Activated T-cell treated with anti-CD3 and anti-CD28 coated beads, Interleukin-2, amount 50 U/mL, for 4 hours (primary cell): ENCODE measurements around the gene INTS3. TPM values are rescaled to one million over a fixed set of nuclear protein-coding genes. Genes with fewer than 3 reads are reported as not detected.

Source experiments
- ATAC-seq, 2 donors: fragments of 200-7000 bp; cut with Tn5 transposase; one replicate each; pipeline ENCODE4 v1.10.0; 2021
- DNase-seq: peaks from one replicate; pipeline ENCODE4 v3.0.0-alpha.2; 2020
- H3K27me3 Mint-ChIP-seq: one replicate; pipeline ENCODE4 v1.8.0; 2021; ENCODE audit warnings: low read depth, mixed read lengths
- H3K36me3 Mint-ChIP-seq: one replicate; pipeline ENCODE4 v1.8.0; 2022; ENCODE audit warnings: mixed read lengths; ENCODE audit not compliant: insufficient read depth
- H3K4me1 Mint-ChIP-seq: one replicate; pipeline ENCODE4 v1.8.0; 2021; ENCODE audit warnings: low read depth, mixed read lengths
- H3K4me3 Mint-ChIP-seq: one replicate; pipeline ENCODE4 v1.8.0; 2021; ENCODE audit warnings: mild to moderate bottlenecking, moderate library complexity, mixed read lengths
- H3K9me3 Mint-ChIP-seq: one replicate; pipeline ENCODE4 v1.8.0; 2021; ENCODE audit warnings: mixed read lengths
- total RNA-seq, 3 donors: library from RNA; stranded (reverse); gene quantifications; one replicate each; pipeline ENCODE4 v1.2.1, GENCODE V29; 2021

The INTS3 gene, protein sequence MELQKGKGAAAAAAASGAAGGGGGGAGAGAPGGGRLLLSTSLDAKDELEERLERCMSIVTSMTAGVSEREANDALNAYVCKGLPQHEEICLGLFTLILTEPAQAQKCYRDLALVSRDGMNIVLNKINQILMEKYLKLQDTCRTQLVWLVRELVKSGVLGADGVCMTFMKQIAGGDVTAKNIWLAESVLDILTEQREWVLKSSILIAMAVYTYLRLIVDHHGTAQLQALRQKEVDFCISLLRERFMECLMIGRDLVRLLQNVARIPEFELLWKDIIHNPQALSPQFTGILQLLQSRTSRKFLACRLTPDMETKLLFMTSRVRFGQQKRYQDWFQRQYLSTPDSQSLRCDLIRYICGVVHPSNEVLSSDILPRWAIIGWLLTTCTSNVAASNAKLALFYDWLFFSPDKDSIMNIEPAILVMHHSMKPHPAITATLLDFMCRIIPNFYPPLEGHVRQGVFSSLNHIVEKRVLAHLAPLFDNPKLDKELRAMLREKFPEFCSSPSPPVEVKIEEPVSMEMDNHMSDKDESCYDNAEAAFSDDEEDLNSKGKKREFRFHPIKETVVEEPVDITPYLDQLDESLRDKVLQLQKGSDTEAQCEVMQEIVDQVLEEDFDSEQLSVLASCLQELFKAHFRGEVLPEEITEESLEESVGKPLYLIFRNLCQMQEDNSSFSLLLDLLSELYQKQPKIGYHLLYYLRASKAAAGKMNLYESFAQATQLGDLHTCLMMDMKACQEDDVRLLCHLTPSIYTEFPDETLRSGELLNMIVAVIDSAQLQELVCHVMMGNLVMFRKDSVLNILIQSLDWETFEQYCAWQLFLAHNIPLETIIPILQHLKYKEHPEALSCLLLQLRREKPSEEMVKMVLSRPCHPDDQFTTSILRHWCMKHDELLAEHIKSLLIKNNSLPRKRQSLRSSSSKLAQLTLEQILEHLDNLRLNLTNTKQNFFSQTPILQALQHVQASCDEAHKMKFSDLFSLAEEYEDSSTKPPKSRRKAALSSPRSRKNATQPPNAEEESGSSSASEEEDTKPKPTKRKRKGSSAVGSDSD
- 10 to 100 TPM; 46.9 to 49.4 (median 48.5) TPM for total RNA-seq

DNA sequence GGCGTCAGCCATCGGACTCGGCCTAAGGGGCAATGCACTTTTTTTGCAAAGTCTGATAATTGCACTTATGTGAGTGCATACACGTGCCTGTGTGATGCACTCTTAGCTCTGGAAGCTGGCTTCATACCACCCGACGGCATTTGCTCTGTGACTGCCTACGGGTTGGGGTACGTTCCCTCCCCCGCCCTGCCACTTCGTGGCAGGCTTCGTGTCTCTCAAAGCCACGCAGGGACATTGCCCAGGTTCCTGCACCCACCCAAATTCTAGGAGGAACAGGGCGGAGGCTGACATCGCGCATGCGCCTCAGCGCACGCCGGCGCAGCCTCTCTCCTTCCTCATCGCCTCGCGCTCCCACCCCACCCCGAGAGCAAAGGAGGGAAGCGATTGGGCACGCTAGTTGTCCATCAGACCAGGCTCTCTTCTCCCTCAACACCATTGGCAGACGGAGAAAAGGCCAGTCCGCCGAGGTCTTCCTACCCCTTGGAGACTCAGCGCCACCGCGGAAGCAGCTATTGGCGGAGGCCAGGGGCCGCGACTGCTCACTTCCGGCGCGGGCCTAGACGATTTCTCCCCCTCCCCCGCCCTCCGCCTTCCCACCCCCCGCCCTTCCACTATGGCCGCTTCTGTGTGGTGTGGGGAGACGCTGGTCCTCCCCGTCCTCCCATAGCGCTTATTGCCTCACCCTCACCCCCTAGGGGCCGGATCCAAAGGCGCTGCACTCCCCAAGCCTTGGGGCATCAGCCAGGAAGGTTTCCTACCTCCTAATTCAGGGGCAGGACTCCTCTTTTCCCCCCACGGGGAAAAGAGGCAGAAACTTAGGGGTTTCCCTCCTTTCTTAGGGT, at the start of gene INTS3:
Gene INTS3 (plus strand): TSS at position 588 of the 842 bp plus-strand sequence. CDS start 585 bp downstream, outside the sequence.
- Mint-ChIP-seq H3K4me3 (peak within 1 kb of the TSS; percentile 95), H3K4me1 (peaks cover 33% of the 10 kb centered on the region), H3K9me3 (no peaks in the 10 kb centered on the region), H3K36me3 (peaks cover 11% of the 10 kb centered on the region), H3K27me3 (no peaks in the 10 kb centered on the region)
- peak; percentile 98 for DNase-seq
- peak; percentile 99 for ATAC-seq

DNA sequence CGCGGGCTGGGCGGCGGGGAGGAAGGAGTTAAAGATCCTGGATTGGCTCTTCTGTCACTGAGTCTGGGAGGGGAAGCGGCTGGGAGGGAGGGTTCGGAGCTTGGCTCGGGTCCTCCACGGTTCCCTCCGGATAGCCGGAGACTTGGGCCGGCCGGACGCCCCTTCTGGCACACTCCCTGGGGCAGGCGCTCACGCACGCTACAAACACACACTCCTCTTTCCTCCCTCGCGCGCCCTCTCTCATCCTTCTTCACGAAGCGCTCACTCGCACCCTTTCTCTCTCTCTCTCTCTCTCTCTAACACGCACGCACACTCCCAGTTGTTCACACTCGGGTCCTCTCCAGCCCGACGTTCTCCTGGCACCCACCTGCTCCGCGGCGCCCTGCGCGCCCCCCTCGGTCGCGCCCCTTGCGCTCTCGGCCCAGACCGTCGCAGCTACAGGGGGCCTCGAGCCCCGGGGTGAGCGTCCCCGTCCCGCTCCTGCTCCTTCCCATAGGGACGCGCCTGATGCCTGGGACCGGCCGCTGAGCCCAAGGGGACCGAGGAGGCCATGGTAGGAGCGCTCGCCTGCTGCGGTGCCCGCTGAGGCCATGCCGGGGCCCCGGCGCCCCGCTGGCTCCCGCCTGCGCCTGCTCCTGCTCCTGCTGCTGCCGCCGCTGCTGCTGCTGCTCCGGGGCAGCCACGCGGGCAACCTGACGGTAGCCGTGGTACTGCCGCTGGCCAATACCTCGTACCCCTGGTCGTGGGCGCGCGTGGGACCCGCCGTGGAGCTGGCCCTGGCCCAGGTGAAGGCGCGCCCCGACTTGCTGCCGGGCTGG, 49.1 kb upstream of the INTS3 start, which contains the start of gene NPR1:
Gene NPR1 (plus strand): TSS at position 170 of the 818 bp plus-strand sequence. CDS start 421 bp downstream, at position 591.
- DNase-seq: no peak
- H3K9me3 Mint-ChIP-seq: no peaks in the 10 kb centered on the region
- H3K27me3 Mint-ChIP-seq: peaks cover 41% of the 10 kb centered on the region

DNA sequence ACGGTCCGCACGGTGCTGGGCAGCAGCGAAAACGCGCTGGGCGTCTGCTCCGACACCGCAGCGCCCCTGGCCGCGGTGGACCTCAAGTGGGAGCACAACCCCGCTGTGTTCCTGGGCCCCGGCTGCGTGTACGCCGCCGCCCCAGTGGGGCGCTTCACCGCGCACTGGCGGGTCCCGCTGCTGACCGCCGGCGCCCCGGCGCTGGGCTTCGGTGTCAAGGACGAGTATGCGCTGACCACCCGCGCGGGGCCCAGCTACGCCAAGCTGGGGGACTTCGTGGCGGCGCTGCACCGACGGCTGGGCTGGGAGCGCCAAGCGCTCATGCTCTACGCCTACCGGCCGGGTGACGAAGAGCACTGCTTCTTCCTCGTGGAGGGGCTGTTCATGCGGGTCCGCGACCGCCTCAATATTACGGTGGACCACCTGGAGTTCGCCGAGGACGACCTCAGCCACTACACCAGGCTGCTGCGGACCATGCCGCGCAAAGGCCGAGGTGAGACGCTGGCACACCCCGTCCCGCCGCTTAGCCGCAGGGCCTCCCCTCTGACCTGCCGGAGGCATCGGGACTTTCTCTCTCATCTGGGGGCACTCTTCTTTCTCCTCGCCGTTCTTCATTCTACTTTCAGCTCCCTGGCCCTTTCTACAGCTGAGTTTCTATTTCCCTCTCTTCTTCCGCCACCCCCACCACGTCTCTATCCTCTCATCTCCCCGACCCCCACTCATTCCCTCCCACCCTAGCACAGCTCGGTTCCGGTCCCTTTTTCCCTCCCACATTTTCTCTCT, 48.3 kb upstream of the INTS3 start:
- Mint-ChIP-seq H3K9me3 (no peaks in the 10 kb centered on the region), H3K4me1 (peaks cover 21% of the 10 kb centered on the region), H3K27me3 (peaks cover 41% of the 10 kb centered on the region), H3K4me3 (peak overlapping the region; percentile 67), H3K36me3 (no peaks in the 10 kb centered on the region)
- ATAC-seq (peak; percentile 65 to 67), DNase-seq (no peak)

More for the DNA sequence above, 49.1 kb upstream of the INTS3 start, which contains the start of gene NPR1:
- Mint-ChIP-seq H3K36me3 (no peaks in the 10 kb centered on the region), H3K4me1 (peaks cover 21% of the 10 kb centered on the region), H3K4me3 (peak within 1 kb of the TSS; percentile 67)
- peak; percentile 58 to 60 for ATAC-seq

GRCh38 chr1:153680120-153680403, 47.8 kb upstream of the INTS3 start:
- H3K27me3 Mint-ChIP-seq: peaks cover 43% of the 10 kb centered on the region
- H3K4me1 Mint-ChIP-seq: peaks cover 21% of the 10 kb centered on the region
- H3K9me3 Mint-ChIP-seq: no peaks in the 10 kb centered on the region
- no peak for DNase-seq
- no peaks in the 10 kb centered on the region for H3K36me3 Mint-ChIP-seq
- peak overlapping the region; percentile 67 for H3K4me3 Mint-ChIP-seq
- no peak for ATAC-seq

DNA sequence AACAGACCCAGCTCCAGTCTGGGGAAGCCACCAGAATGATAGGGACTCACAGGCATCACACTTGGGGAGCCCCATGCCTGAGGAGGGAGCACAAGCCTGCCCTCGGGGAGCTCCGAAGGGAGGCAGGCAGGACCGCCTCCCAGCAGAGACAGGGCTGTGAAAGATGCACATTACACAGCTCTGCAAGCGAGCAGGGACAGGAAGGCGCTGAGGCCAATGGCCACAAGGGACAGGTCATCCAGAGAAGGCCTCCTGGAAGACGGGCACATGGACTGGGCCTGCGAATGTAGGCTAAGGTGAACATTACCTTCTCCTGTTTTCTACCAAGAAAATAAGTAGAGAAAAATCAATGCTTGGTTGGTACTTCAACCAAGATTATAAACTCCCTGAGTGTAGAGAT, 45.1 kb upstream of the INTS3 start:
- H3K36me3 Mint-ChIP-seq: no peaks in the 10 kb centered on the region
- ATAC-seq (no peak), DNase-seq (no peak)
- H3K9me3 Mint-ChIP-seq: no peaks in the 10 kb centered on the region
- peaks cover 17% of the 10 kb centered on the region for H3K4me1 Mint-ChIP-seq
- H3K4me3 Mint-ChIP-seq: no peak overlapping the region
- H3K27me3 Mint-ChIP-seq: peaks cover 35% of the 10 kb centered on the region

DNA sequence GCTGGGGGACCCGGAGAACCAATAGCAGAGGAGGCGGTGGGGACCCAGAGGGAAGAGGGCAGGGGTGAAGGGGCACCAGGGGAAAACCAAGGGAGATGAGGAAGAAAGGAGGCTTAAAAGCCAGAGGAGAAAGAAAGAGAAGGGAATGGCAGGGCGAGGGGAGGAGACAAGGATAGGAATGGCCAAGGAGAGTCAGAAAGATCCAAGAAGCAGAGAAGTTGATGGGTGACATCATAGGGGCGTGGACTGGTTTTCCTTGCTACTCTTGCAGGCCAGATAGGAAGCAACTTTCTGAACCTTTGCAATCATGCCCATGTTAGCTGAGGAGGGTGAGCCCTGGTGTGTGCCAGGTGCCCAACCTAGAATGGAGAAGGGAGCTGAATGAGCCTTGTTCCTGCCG, 44.0 kb upstream of the INTS3 start:
- peaks cover 7% of the 10 kb centered on the region for H3K4me1 Mint-ChIP-seq
- DNase-seq (no peak), ATAC-seq (no peak)
- peaks cover 29% of the 10 kb centered on the region for H3K27me3 Mint-ChIP-seq
- H3K36me3 Mint-ChIP-seq: no peaks in the 10 kb centered on the region
- no peak overlapping the region for H3K4me3 Mint-ChIP-seq
- H3K9me3 Mint-ChIP-seq: no peaks in the 10 kb centered on the region

DNA sequence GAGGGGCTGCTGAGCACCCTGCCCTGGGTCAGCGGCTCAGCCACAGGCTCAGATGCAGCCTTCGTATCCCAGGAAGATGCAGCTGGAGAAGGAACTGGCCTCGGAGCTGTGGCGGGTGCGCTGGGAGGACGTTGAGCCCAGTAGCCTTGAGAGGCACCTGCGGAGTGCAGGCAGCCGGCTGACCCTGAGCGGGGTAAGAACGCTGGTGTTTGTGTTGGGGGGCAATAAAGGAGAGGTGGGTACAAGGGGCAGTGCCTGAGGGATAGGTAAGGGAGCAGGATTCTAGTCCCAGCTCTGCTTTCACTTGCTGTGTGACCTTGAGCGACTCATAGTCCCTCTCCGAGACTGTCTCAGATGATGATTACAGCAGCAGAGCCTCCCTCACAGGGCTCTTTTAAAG, 43.0 kb upstream of the INTS3 start:
- ATAC-seq (no peak), DNase-seq (no peak)
- Mint-ChIP-seq H3K36me3 (no peaks in the 10 kb centered on the region), H3K4me3 (no peak overlapping the region), H3K9me3 (no peaks in the 10 kb centered on the region), H3K4me1 (peaks cover 3% of the 10 kb centered on the region), H3K27me3 (peaks cover 25% of the 10 kb centered on the region)

- ATAC-seq (no peak), DNase-seq (no peak)
- no peak overlapping the region for H3K4me3 Mint-ChIP-seq
- H3K36me3 Mint-ChIP-seq: no peaks in the 10 kb centered on the region
- no peaks in the 10 kb centered on the region for H3K9me3 Mint-ChIP-seq
- peaks cover 19% of the 10 kb centered on the region for H3K27me3 Mint-ChIP-seq
- peaks cover 3% of the 10 kb centered on the region for H3K4me1 Mint-ChIP-seq
Observed at GRCh38 chr1:153685544-153686340, 42.1 kb upstream of the INTS3 start.

GRCh38 chr1:153687346-153688125, 40.3 kb upstream of the INTS3 start:
- peaks cover 9% of the 10 kb centered on the region for H3K27me3 Mint-ChIP-seq
- DNase-seq (no peak), ATAC-seq (no peak)
- H3K9me3 Mint-ChIP-seq: no peaks in the 10 kb centered on the region
- H3K4me1 Mint-ChIP-seq: peaks cover 9% of the 10 kb centered on the region
- no peak overlapping the region for H3K4me3 Mint-ChIP-seq
- no peaks in the 10 kb centered on the region for H3K36me3 Mint-ChIP-seq

DNA sequence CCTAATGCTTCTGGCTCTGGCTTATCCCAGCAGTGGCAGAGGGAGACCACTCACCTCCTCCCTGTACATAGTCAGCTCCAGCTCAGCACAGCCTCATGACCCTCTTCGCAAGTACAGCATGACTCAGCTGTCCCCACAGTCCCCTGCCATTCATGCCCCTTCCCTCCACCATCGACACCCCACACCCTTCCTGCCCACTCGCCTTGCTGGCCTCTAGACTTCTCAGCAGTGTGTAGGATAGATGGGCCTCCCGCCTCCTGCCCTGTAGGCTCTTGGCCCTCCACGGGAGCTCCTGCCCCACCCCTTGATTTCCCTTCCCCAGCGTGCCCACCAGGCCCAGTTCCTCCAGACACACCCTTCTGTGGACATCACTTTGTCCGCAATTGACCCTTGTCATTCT, 39.6 kb upstream of the INTS3 start:
- peaks cover 9% of the 10 kb centered on the region for H3K27me3 Mint-ChIP-seq
- ATAC-seq: no peak

DNA sequence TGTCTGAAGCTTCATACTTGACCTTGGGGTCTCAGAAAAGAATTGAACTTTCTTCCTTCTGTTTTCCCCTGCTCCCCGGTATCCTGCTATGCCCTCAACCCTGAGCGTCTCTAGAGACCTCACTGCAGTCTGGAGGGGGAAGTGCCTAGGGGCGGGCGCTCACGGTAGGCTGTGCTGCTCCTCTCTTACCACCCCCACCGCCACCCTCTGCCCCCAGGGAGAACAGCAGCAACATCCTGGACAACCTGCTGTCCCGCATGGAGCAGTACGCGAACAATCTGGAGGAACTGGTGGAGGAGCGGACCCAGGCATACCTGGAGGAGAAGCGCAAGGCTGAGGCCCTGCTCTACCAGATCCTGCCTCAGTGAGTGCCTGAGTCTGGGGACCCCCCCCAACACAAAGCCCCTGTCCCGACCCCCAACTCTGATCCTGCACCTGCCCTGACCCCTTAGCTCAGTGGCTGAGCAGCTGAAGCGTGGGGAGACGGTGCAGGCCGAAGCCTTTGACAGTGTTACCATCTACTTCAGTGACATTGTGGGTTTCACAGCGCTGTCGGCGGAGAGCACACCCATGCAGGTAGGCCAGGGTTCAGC, 39.0 kb upstream of the INTS3 start:
- Mint-ChIP-seq H3K36me3 (no peaks in the 10 kb centered on the region), H3K27me3 (peaks cover 9% of the 10 kb centered on the region)

More for the DNA sequence above, 39.6 kb upstream of the INTS3 start:
- Mint-ChIP-seq H3K4me3 (no peak overlapping the region), H3K4me1 (peaks cover 9% of the 10 kb centered on the region), H3K36me3 (no peaks in the 10 kb centered on the region), H3K9me3 (no peaks in the 10 kb centered on the region)
- no peak for DNase-seq

More for the DNA sequence above, 39.0 kb upstream of the INTS3 start:
- DNase-seq (no peak), ATAC-seq (no peak)
- peaks cover 9% of the 10 kb centered on the region for H3K4me1 Mint-ChIP-seq
- H3K9me3 Mint-ChIP-seq: no peaks in the 10 kb centered on the region
- H3K4me3 Mint-ChIP-seq: no peak overlapping the region
